PC-3 (cell line): ENCODE data around the gene TRIM25. TPM values are rescaled to one million over a fixed set of nuclear protein-coding genes. Genes with fewer than 3 reads are reported as not detected.

Source experiments
- ATAC-seq: fragments of 200-7000 bp; cut with Tn5 transposase; 2 replicates; pipeline ENCODE4 v1.9.1; 2020; ENCODE audit warnings: mild to moderate bottlenecking, moderate library complexity
- BruUV-seq: library from RNA; stranded (reverse); fragments of 400-500 nt; replicated peaks from 2 replicates; lab custom pipeline; 2021; lab: Mats Ljungman, UMichigan
- CTCF ChIA-PET: fragments of 300-600 bp; sonication (Branson Sonifier 250); formaldehyde crosslinking; loops from one replicate; lab custom pipeline; 2022; ENCODE audit warnings: antibody characterized with exemption; lab: Charles Lee
- POLR2A ChIA-PET: fragments of 300-600 bp; sonication (Branson Sonifier 250); formaldehyde crosslinking; loops from one replicate; lab custom pipeline; 2022; ENCODE audit warnings: antibody characterized with exemption; ENCODE audit not compliant: unreplicated experiment; lab: Charles Lee
- DNase-seq: peaks from one replicate; pipeline ENCODE4 v3.0.0-alpha.2; 2015
- H2AFZ ChIP-seq: fragments of 300-600 bp; sonication (generic); 2 replicates; pipeline ENCODE4 v1.6.0; 2016; ENCODE audit warnings: antibody characterized with exemption, low read length
- H3F3A ChIP-seq: fragments of 300-600 bp; sonication (generic); one replicate; pipeline ENCODE4 v1.6.0; 2017; ENCODE audit warnings: antibody characterized with exemption, low read length, control low read depth, mild to moderate bottlenecking; ENCODE audit not compliant: unreplicated experiment
- H3K27ac ChIP-seq: fragments of 300-600 bp; sonication (generic); 2 replicates; pipeline ENCODE4 v1.5.1; 2016; ENCODE audit warnings: mild to moderate bottlenecking, low read length
- H3K27me3 ChIP-seq: fragments of 300-600 bp; sonication (generic); 2 replicates; pipeline ENCODE4 v1.6.1; 2016; ENCODE audit warnings: low read length, mixed read lengths
- H3K36me3 ChIP-seq: fragments of 300-600 bp; sonication (generic); 2 replicates; pipeline ENCODE4 v1.6.1; 2016; ENCODE audit warnings: low read depth, mixed run types, low read length, mixed read lengths
- H3K4me1 ChIP-seq: fragments of 300-600 bp; sonication (generic); 2 replicates; pipeline ENCODE4 v1.5.1; 2016; ENCODE audit warnings: low read length; ENCODE audit not compliant: insufficient read depth
- H3K4me2 ChIP-seq: fragments of 300-600 bp; sonication (generic); 2 replicates; pipeline ENCODE4 v1.6.0; 2016; ENCODE audit warnings: low read length
- H3K4me3 ChIP-seq: fragments of 300-600 bp; sonication (generic); 2 replicates; pipeline ENCODE4 v1.5.1; 2016; ENCODE audit warnings: mild to moderate bottlenecking, low read length, mixed read lengths
- H3K79me2 ChIP-seq: fragments of 300-600 bp; sonication (generic); 2 replicates; pipeline ENCODE4 v1.6.1; 2017; ENCODE audit warnings: low read length, mixed read lengths
- H3K9ac ChIP-seq: fragments of 300-600 bp; sonication (generic); 2 replicates; pipeline ENCODE4 v1.6.0; 2016; ENCODE audit warnings: mild to moderate bottlenecking, low read length
- H3K9me2 ChIP-seq: fragments of 300-600 bp; sonication (generic); replicated peaks from 2 replicates; pipeline ENCODE4 v1.6.1; 2016; ENCODE audit warnings: mixed run types, low read length, mixed read lengths
- H3K9me3 ChIP-seq: fragments of 300-600 bp; sonication (generic); 2 replicates; pipeline ENCODE4 v1.6.1; 2016; ENCODE audit warnings: low read length, mixed read lengths
- H4K20me1 ChIP-seq: fragments of 300-600 bp; sonication (generic); 2 replicates; pipeline ENCODE4 v1.6.1; 2016; ENCODE audit warnings: low read length, mixed read lengths
- CTCF ChIP-seq: fragments of 300-600 bp; sonication (generic); conservative IDR thresholded peaks from 2 replicates; pipeline ENCODE4 v1.5.1; 2017; ENCODE audit warnings: antibody characterized with exemption, low read depth, mild to moderate bottlenecking, low read length
- EZH2 ChIP-seq: fragments of 300-600 bp; sonication (generic); IDR thresholded peaks from one replicate; pipeline ENCODE4 v1.6.1; 2017; ENCODE audit warnings: antibody characterized with exemption, mild to moderate bottlenecking, low read length; ENCODE audit not compliant: unreplicated experiment
- EZH2phosphoT487 ChIP-seq: fragments of 300-600 bp; sonication (generic); IDR thresholded peaks from 2 replicates; pipeline ENCODE4 v1.6.1; 2018; ENCODE audit warnings: mild to moderate bottlenecking, antibody characterized with exemption, low read length, borderline replicate concordance
- intact Hi-C: fragments of 100-400 bp; cut with micrococcal nuclease; formaldehyde crosslinking; loops from 2 replicates; pipeline ENCODE4 v1.9.0; 2023
- total RNA-seq: library from RNA; depleted of rRNA; stranded (reverse); fragments of >200 nt; gene quantifications from 2 replicates; pipeline ENCODE4 v1.2.3, GENCODE V29; 2014

Gene TRIM25
- total RNA-seq, 1 experiment from 2014 or later, result 44.0 TPM

- Histone ChIP-seq H3K79me2 (no peaks in the 10 kb centered on the region), H3F3A (no peaks in the 10 kb centered on the region), H2AFZ (no peak overlapping the region), H3K4me1 (no peaks in the 10 kb centered on the region), H3K9me3 (peaks cover 7% of the 10 kb centered on the region; the same call in 1 of the 2 replicates), H3K9ac (no peak overlapping the region), H3K4me2 (no peak overlapping the region), H3K4me3 (no peak overlapping the region), H3K36me3 (peaks cover 16% of the 10 kb centered on the region), H3K27ac (no peak overlapping the region), H4K20me1 (no peaks in the 10 kb centered on the region), H3K27me3 (no peaks in the 10 kb centered on the region), H3K9me2 (no peaks in the 10 kb centered on the region)
- intact Hi-C loops, result no loop called here
- ATAC-seq, result no peak
- CTCF ChIA-PET, result interaction anchor here (0.6 to 0.7 kb wide), 2 partner anchors 156 to 290 kb away, joined by 4 to 5 read pairs; partner anchors contain the start of gene NOG
- TF ChIP-seq CTCF, result no peak
- no peak for TF ChIP-seq EZH2
- no peak for TF ChIP-seq EZH2phosphoT487
- no TSS peak for BruUV-seq
- no peak for DNase-seq
- POLR2A ChIA-PET, result no interaction called here
Measured at GRCh38 chr17:56883616-56884015, 30.2 kb downstream of the TRIM25 start.

DNA sequence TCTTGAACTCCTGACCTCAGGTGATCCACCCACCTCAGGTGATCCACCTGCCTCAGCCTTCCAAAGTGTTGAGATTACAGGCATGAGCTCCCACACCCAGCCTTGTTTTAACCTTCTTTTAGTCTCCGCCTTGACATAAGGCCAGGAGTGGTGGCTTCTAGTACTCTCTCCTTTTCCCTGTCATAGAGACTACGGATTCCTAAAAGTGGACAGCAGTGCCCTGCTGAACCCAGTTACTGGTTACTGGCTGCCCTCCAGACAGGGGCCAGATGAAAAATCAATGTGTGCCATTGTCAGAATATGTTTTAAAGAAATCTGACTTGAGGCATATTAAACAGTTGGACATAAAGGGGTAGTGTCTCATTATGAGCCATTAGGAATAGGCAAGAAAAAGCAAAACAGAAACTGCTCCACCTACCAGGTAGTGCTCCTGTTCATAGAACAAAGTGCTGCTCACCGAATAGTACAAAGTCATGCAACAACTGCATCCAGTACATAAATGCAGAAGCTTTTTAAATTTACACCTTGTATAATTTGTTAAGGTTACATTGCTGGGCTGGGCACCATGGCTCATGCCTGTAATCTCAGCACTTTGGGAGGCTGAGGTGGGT, 32.1 kb downstream of the TRIM25 start:
- Histone ChIP-seq H3K9ac (no peak overlapping the region), H3K9me2 (no peaks in the 10 kb centered on the region), H3K4me3 (no peak overlapping the region), H3K4me1 (no peaks in the 10 kb centered on the region), H3K9me3 (no peaks in the 10 kb centered on the region), H3K36me3 (no peaks in the 10 kb centered on the region), H4K20me1 (no peaks in the 10 kb centered on the region), H3K79me2 (no peaks in the 10 kb centered on the region), H3K27me3 (no peaks in the 10 kb centered on the region), H3F3A (no peaks in the 10 kb centered on the region), H3K27ac (no peak overlapping the region), H2AFZ (no peak overlapping the region), H3K4me2 (no peak overlapping the region)
- DNase-seq (no peak), ATAC-seq (no peak)
- POLR2A ChIA-PET, result no interaction called here
- TF ChIP-seq EZH2phosphoT487 (no peak), EZH2 (no peak), CTCF (no peak)
- CTCF ChIA-PET, result no interaction called here
- BruUV-seq, result no TSS peak
- intact Hi-C loops, result no loop called here

GRCh38 chr17:56880571-56880970, 33.3 kb downstream of the TRIM25 start:
- BruUV-seq, result no TSS peak
- H3K9me3 ChIP-seq, result no peaks in the 10 kb centered on the region

More at GRCh38 chr17:56880571-56880970, 33.3 kb downstream of the TRIM25 start:
- ChIA-PET POLR2A (no interaction called here), CTCF (no interaction called here)
- ATAC-seq (no peak), DNase-seq (no peak)
- H3K9ac ChIP-seq, result no peak overlapping the region
- no peaks in the 10 kb centered on the region for H3K4me1 ChIP-seq
- H3K27me3 ChIP-seq, result no peaks in the 10 kb centered on the region
- H3K4me3 ChIP-seq, result no peak overlapping the region
- no peaks in the 10 kb centered on the region for H3K36me3 ChIP-seq
- H4K20me1 ChIP-seq, result no peaks in the 10 kb centered on the region
- no peaks in the 10 kb centered on the region for H3F3A ChIP-seq
- H2AFZ ChIP-seq, result no peak overlapping the region
- no peaks in the 10 kb centered on the region for H3K9me2 ChIP-seq
- H3K79me2 ChIP-seq, result no peaks in the 10 kb centered on the region
- TF ChIP-seq CTCF, result no peak
- TF ChIP-seq EZH2phosphoT487, result no peak
- no peak for TF ChIP-seq EZH2
- no peak overlapping the region for H3K27ac ChIP-seq
- intact Hi-C loops, result no loop called here
- no peak overlapping the region for H3K4me2 ChIP-seq
